HG03460 (cell line): Measurements from ENCODE around the gene NXPH1.

Experiments
- ATAC-seq: cut with Tn5 transposase; IDR thresholded peaks from one replicate; pipeline ENCODE4 v1.9.1; 2021; ENCODE audit not compliant: unreplicated experiment

NXPH1 gene

GRCh38 chr7:8590225-8590624 is 156.8 kb downstream of the NXPH1 start:
- ATAC-seq = no peak

DNA sequence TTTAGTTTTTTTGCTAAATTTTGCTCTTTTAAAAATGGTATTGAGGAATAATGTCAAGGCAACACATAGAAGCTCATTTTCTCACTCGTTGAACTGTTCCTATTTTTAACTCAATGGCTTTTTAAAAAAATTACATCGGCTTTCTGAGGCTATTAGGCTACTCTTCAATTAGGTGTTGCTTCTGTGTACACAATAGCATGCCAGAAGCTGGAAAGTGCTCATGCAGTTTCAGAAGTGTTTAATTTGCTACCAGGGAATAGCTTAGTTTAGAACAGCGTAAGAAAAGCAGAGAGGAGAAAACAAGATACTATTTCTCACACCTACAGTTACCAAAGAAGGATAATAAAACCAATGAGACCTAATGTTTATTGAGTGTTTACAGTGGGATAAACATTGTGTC is 157.4 kb downstream of the NXPH1 start:
- ATAC-seq = no peak

DNA sequence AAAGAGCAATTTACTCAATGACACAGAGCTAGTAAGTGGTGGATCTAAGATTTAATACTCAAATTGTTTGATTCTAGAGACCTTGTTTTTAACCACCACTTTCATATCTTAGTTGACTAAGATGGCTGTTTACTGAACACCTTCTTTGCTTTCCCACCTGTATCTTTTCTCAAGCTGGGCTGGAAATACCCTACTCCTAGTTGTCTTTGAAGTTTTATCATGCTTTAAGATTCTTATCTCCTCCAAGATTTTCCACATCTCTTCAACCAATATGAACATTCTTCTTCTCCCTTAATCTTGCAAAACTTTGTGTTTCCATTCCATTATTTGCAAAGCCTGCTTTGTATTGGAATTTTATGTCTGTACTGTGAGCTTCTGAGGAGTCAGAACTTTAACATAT is 157.9 kb downstream of the NXPH1 start:
- ATAC-seq = no peak

GRCh38 chr7:8592167-8592566 is 158.8 kb downstream of the NXPH1 start:
- no peak for ATAC-seq

DNA sequence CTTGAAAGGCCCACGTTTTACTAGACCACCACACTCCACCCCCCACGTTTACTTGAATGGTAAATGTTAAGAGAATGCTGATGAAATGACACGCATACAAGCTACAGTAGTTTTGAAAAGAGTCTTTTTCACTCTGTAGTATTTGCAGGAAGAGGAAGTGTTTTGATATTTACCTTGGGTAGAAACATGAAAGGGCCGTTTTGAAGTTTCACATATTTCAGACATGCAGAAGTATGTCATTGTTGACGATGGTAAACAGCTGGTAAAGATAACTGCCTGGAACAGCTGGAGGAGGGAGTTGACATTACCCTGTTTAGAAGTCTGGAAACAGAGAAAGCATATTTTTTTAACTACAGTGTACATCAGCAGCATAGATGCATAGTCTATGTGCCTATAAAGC is 160.7 kb downstream of the NXPH1 start:
- ATAC-seq = no peak

DNA sequence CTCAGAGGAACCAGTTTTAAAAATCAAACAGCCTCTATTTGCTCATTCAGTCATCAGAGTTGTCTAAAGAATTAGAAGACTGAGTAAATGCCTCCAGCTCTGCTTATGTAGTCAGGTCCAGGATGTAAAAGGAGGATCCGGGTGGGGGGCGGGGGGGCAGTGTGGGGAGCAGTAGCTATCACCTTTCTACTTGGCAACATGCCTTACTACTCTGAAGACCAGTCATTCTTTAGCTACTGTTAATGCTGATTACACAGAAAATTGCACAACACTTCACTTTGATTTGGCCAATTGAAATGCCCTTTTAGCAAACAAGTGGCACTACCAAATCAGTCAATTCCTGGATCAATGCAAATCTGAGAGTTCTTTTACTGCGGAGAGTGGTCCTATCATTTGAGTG is 164.2 kb downstream of the NXPH1 start:
- ATAC-seq = no peak

GRCh38 chr7:8601121-8601520 is 167.7 kb downstream of the NXPH1 start:
- ATAC-seq = no peak

- ATAC-seq = no peak
Measured at GRCh38 chr7:8605221-8605620, 171.8 kb downstream of the NXPH1 start.

GRCh38 chr7:8612584-8612983 is 179.2 kb downstream of the NXPH1 start:
- ATAC-seq = no peak

DNA sequence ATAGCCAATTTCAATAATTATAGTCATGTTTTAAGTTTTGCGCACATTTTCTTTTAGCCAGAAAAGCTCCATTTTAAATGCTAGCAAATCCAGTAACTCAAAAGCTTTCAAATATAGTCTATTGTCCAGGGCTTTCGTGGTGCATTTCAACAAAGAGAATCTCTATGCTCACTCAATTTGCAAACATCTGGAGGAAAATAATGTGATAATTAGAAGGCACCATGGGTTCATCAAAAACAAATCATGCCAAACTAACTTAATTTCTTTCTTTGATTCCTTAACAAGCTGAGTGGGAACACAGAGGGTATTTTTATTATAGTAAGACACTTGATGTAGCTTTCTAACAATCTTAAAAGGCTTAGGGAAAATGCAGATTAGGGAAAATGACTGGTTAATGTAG is 179.8 kb downstream of the NXPH1 start:
- ATAC-seq = no peak

- no peak for ATAC-seq
Measured at GRCh38 chr7:8615019-8615418, 181.6 kb downstream of the NXPH1 start.

GRCh38 chr7:8618441-8619070 is 185.1 kb downstream of the NXPH1 start:
- no peak for ATAC-seq

DNA sequence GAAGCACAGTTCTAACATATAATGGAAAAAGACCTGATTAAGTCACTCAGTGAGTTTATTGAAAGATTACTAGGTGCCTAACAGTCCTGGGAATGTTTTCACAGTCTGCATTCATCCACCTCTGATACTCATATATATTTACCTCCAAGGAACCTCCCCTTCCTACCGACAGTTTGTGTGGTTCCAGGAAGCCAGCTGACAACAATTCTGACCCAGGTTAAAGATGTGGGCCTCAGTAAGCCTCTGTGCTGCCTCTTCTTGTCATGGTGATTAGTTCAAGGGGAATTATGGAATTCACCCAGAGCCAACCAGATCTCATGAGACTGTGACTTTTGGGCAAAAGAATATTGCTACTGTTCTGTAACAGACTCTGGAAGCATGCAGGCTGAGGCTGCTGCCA is 186.8 kb downstream of the NXPH1 start:
- no peak for ATAC-seq

- ATAC-seq = no peak
Measured at GRCh38 chr7:8625612-8626011, 192.2 kb downstream of the NXPH1 start.

- no peak for ATAC-seq
Measured at GRCh38 chr7:8627325-8627724, 193.9 kb downstream of the NXPH1 start.

DNA sequence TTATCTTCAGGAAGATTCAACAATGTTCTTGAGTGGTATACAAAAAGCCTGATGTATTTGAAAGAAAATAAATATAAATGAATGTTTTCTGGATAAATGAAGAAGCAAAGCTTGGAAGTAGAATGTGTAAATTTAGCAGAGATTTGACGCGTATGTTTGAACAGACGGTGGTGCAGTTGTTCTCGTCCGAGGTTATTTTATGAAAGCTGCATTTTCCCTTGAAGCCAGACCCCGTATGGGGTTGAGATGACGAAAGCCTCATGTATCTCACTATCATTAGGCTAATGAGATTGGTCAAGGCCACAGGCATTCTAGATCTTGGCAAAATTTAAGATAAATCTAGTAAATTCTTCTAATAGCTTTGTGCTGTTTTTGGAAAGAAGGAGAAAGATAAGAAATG is 195.2 kb downstream of the NXPH1 start:
- no peak for ATAC-seq

DNA sequence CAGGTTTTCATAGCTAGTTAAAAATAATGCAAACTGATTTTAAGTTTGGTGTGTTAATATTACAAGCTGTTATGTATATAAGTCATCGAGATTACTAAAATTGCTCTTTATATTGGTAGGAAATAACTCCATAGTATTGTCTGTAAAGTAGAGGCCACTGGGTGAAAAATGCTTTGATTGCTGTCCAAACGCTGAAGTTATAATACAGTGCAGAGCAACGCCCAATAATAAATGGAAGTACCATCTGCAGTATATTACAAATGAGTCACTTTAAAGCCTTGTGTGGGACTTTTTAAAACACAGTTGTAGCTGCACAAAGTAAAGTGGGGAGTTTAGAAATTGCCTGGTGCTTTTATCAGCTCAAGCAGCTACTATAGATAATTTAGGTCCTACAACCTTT is 196.1 kb downstream of the NXPH1 start:
- no peak for ATAC-seq

DNA sequence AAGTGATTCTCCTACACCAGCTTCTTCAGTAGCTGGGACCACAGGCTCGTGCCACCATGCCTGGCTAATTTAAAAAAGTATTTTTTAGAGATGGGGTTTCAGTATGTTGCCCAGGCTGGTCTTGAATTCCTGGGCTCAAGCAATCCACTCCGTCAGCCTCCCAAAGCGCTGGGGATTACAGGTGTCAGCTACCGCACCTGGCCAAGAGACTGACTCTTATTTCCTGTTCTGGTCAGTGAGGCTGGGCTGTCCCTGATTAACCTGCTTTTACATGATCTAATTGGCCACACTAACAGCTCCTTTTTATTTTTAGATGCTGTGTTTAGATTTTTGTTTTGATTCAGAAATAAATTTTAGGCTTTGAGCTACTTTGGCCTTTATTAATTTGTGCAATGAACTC is 203.9 kb downstream of the NXPH1 start:
- ATAC-seq = no peak

DNA sequence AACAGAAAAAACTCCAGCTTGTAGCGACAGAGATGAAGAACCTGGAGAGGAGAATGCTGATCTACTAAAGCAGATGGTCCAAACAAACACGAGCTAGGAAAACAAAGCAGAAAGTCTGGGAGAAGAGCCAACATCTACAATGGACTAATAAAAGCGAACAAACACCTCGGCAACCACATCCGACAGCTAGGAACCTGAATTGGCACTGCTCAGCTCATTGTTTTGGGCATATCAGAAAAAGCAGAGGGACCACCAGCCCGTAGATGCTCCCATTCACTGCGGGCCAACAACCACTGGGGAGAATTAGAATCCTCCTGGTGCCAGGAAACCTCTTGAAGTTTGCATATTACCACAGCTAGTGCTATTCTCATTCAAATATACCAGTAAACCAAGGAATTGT is 204.7 kb downstream of the NXPH1 start:
- no peak for ATAC-seq

DNA sequence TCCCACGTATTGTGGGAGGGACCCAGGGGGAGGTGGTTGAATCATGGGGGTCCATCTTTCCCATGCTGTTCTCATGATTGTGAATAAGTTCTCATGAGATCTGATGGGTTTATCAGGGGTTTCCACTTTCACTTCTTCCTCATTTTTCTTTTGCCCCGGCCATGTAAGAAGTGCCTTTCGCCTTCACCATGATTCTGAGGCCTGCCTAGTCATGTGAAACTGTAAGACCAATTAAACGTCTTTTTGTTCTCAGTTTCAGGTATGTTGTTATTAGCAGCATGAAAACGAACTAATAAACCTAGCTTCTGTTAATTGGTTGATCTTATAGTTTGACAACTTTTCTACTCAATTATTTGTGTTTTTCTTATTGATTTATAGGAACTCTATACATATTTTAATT is 206.3 kb downstream of the NXPH1 start:
- no peak for ATAC-seq

GRCh38 chr7:8640671-8641070 is 207.3 kb downstream of the NXPH1 start:
- no peak for ATAC-seq

GRCh38 chr7:8668627-8669500 is 235.5 kb downstream of the NXPH1 start:
- no peak for ATAC-seq

- no peak for ATAC-seq
Measured at GRCh38 chr7:8669501-8669851, 236.1 kb downstream of the NXPH1 start.
